Ramos (cell line): ENCODE data around the gene ARHGEF4.
"Not testable (repeated sequence)": the region's sequence is repeated elsewhere in the genome, so short reads cannot be mapped to it uniquely, and the experiment has no call there.

Experiments used
- in situ Hi-C: fragments of 300-500 bp; cut with MboI; formaldehyde crosslinking; loops from one replicate; pipeline ENCODE4 v1.14.3; 2022; ENCODE audit warnings: low sequenced_read_pairs; ENCODE audit not compliant: unreplicated experiment

The ARHGEF4 gene

GRCh38 chr2:131063501-131064283 is 227.0 kb downstream of the ARHGEF4 start:
- in situ Hi-C loops: no loop called here

- in situ Hi-C loops: no loop called here
These were observed 228.1 kb downstream of the ARHGEF4 start for GRCh38 chr2:131064589-131065512.

- in situ Hi-C loops: no loop called here
These were observed 230.9 kb downstream of the ARHGEF4 start for GRCh38 chr2:131067465-131068125.

GRCh38 chr2:131068172-131068571 is 231.5 kb downstream of the ARHGEF4 start:
- in situ Hi-C loops: not testable (repeated sequence)

GRCh38 chr2:131075578-131075977 is 238.9 kb downstream of the ARHGEF4 start:
- in situ Hi-C loops: not testable (repeated sequence)

- in situ Hi-C loops: no loop called here
These were observed 240.0 kb downstream of the ARHGEF4 start for GRCh38 chr2:131076707-131077106.

- in situ Hi-C loops: no loop called here
These were observed 240.6 kb downstream of the ARHGEF4 start for GRCh38 chr2:131077182-131077846.

- in situ Hi-C loops: no loop called here
These were observed 241.3 kb downstream of the ARHGEF4 start for GRCh38 chr2:131077966-131078365.

GRCh38 chr2:131079931-131080330 is 243.2 kb downstream of the ARHGEF4 start:
- in situ Hi-C loops: not testable (repeated sequence)

- in situ Hi-C loops: no loop called here
These were observed 244.5 kb downstream of the ARHGEF4 start for GRCh38 chr2:131081190-131081589.

GRCh38 chr2:131085646-131086045 is 248.9 kb downstream of the ARHGEF4 start:
- in situ Hi-C loops: no loop called here

- in situ Hi-C loops: no loop called here
These were observed 255.8 kb downstream of the ARHGEF4 start for GRCh38 chr2:131092458-131093005.

GRCh38 chr2:131093006-131093695 is 256.4 kb downstream of the ARHGEF4 start, which contains the start of gene FAM168B:
TSS of gene FAM168B (minus strand) at chr2:131093460. CDS start at chr2:131082646, 10,814 bp downstream.
- in situ Hi-C loops: no loop called here

- in situ Hi-C loops: no loop called here
These were observed 257.2 kb downstream of the ARHGEF4 start for GRCh38 chr2:131093696-131094462.

GRCh38 chr2:131094463-131095281 is 258.0 kb downstream of the ARHGEF4 start:
- in situ Hi-C loops: no loop called here
